Body of pancreas (tissue), 4 donors: Measurements from ENCODE around the gene POLR3E.

Experiments used
- POLR2A ChIP-seq, 3 donors: fragments of 450-650 bp; IDR thresholded peaks; one replicate each; pipeline ENCODE4 v1.6.1; 2016; ENCODE audit warnings: antibody characterized with exemption in 3 of 3, mild to moderate bottlenecking in 2 of 3
- TF ChIP-seq, protein P1 (sequence below), 7 experiments: fragments of 450-650 bp in 4 of 7; fragments of 200-600 bp in 3 of 7; sonication (generic) in 3 of 7; IDR thresholded peaks; one replicate each; pipeline ENCODE4 v1.5.1; 2016 to 2019; ENCODE audit warnings: antibody characterized with exemption in 7 of 7

DNA sequence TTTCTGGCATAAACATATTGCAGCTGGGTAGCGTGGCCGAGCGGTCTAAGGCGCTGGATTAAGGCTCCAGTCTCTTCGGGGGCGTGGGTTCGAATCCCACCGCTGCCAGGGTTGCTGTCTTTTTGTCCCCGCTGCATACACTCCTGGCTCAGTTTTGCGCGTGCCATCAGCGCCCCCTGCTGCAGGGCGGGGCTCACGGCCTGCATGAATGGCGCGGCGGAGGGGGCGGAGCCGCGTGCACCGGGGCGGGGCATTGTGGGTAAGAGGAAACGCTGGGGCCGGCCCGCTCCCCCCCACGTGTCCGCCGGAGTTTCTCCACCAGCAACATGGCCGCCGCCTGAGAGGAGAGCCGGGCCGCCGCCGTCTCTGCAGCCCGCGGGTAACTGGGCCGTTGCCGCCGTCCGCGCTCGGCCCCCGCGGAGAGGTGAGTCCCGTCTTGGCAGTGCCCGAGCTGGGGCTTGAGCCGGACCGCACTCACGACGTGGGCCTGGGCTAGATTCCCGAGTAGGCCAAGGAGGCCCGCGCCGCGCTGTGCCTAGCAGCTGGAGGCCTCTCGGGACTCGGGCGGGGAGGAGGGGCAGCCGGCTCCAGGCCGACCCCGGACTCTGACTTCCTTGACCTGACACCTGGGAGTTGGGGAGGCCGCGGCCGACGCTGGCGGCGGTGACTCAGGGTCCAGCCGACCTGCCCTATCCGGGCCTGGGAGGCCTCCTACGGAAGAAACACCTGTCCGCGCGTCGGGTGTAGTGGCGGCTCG is at the start of gene POLR3E:
- TF ChIP-seq POLR2A (IDR thresholded peaks at IDR 0.05), result peak; percentile 83 to 86 (median 83)
- TF ChIP-seq, protein P1, sequence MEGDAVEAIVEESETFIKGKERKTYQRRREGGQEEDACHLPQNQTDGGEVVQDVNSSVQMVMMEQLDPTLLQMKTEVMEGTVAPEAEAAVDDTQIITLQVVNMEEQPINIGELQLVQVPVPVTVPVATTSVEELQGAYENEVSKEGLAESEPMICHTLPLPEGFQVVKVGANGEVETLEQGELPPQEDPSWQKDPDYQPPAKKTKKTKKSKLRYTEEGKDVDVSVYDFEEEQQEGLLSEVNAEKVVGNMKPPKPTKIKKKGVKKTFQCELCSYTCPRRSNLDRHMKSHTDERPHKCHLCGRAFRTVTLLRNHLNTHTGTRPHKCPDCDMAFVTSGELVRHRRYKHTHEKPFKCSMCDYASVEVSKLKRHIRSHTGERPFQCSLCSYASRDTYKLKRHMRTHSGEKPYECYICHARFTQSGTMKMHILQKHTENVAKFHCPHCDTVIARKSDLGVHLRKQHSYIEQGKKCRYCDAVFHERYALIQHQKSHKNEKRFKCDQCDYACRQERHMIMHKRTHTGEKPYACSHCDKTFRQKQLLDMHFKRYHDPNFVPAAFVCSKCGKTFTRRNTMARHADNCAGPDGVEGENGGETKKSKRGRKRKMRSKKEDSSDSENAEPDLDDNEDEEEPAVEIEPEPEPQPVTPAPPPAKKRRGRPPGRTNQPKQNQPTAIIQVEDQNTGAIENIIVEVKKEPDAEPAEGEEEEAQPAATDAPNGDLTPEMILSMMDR (IDR thresholded peaks at IDR 0.05), result peak; percentile 83 to 100 (median 98)
